GM12801 (cell line): ENCODE results near the gene FBXW8.

ENCODE experiments used
- CTCF ChIP-seq: IDR thresholded peaks from one replicate; pipeline ENCODE4 v1.5.1; 2011; ENCODE audit warnings: control low read depth; ENCODE audit not compliant: insufficient read length; ENCODE audit errors: extremely low read depth

Gene FBXW8

GRCh38 chr12:116901612-116902011, 9.1 kb upstream of the FBXW8 start:
- TF ChIP-seq CTCF: no peak

GRCh38 chr12:116903818-116904217, 6.9 kb upstream of the FBXW8 start:
- no peak for TF ChIP-seq CTCF

GRCh38 chr12:116906285-116906684, 4.5 kb upstream of the FBXW8 start:
- no peak for TF ChIP-seq CTCF

GRCh38 chr12:116910280-116910644, 488 bp upstream of the FBXW8 start:
- TF ChIP-seq CTCF: no peak

- TF ChIP-seq CTCF: no peak
These were observed 4.6 kb downstream of the FBXW8 start for GRCh38 chr12:116915326-116915725.

- no peak for TF ChIP-seq CTCF
These were observed 5.4 kb downstream of the FBXW8 start for GRCh38 chr12:116916122-116916521.

- no peak for TF ChIP-seq CTCF
These were observed 6.0 kb downstream of the FBXW8 start for GRCh38 chr12:116916714-116917114.

GRCh38 chr12:116918464-116918863, 7.7 kb downstream of the FBXW8 start:
- no peak for TF ChIP-seq CTCF
